Activated B cell treated with CpG ODN at 0.5 μM for 24 hours (primary cell): ENCODE results near the gene EXOG. TPM values are rescaled to one million over a fixed set of nuclear protein-coding genes. Genes with fewer than 3 reads are reported as not detected.

ENCODE experiments used
- ATAC-seq: fragments of 200-7000 bp; cut with Tn5 transposase; one replicate; pipeline ENCODE4 v1.10.0; 2021; ENCODE audit warnings: low read depth, mild to moderate bottlenecking, moderate library complexity
- CTCF ChIA-PET: fragments of 350-600 bp; sonication (Branson Sonifier 250); formaldehyde crosslinking; loops from one replicate; lab custom pipeline; 2021; ENCODE audit warnings: antibody characterized with exemption; lab: Charles Lee
- POLR2A ChIA-PET: fragments of 350-600 bp; sonication (Branson Sonifier 250); formaldehyde crosslinking; loops from one replicate; lab custom pipeline; 2021; ENCODE audit warnings: antibody characterized with exemption; lab: Charles Lee
- DNase-seq: peaks from one replicate; pipeline ENCODE4 v3.0.0; 2022
- H3K27ac Mint-ChIP-seq: one replicate; pipeline ENCODE4 v1.8.0; 2020; ENCODE audit warnings: mixed read lengths
- H3K27me3 Mint-ChIP-seq: one replicate; pipeline ENCODE4 v1.8.0; 2021; ENCODE audit warnings: mixed read lengths
- H3K36me3 Mint-ChIP-seq: one replicate; pipeline ENCODE4 v1.8.0; 2021; ENCODE audit warnings: low read depth, mixed read lengths
- H3K4me1 Mint-ChIP-seq: one replicate; pipeline ENCODE4 v1.8.0; 2021; ENCODE audit warnings: mixed read lengths
- H3K4me3 Mint-ChIP-seq: one replicate; pipeline ENCODE4 v1.8.0; 2020; ENCODE audit warnings: mild to moderate bottlenecking, mixed read lengths
- H3K9me3 Mint-ChIP-seq: one replicate; pipeline ENCODE4 v1.8.0; 2020; ENCODE audit warnings: mixed read lengths
- intact Hi-C: fragments of 100-400 bp; cut with micrococcal nuclease; formaldehyde crosslinking; loops from one replicate; pipeline ENCODE4 v1.15.1; 2024
- total RNA-seq: library from RNA; stranded (reverse); gene quantifications from 2 replicates; pipeline ENCODE4 v1.2.3, GENCODE V29; 2022
- TF ChIP-seq, protein P1 (sequence below): fragments of 200-600 bp; IDR thresholded peaks from one replicate; pipeline ENCODE4 v1.8.0; 2022; ENCODE audit warnings: antibody characterized with exemption, mild to moderate bottlenecking

Gene EXOG
- total RNA-seq, 1 donor from 2014 or later, result 32.3 TPM

DNA sequence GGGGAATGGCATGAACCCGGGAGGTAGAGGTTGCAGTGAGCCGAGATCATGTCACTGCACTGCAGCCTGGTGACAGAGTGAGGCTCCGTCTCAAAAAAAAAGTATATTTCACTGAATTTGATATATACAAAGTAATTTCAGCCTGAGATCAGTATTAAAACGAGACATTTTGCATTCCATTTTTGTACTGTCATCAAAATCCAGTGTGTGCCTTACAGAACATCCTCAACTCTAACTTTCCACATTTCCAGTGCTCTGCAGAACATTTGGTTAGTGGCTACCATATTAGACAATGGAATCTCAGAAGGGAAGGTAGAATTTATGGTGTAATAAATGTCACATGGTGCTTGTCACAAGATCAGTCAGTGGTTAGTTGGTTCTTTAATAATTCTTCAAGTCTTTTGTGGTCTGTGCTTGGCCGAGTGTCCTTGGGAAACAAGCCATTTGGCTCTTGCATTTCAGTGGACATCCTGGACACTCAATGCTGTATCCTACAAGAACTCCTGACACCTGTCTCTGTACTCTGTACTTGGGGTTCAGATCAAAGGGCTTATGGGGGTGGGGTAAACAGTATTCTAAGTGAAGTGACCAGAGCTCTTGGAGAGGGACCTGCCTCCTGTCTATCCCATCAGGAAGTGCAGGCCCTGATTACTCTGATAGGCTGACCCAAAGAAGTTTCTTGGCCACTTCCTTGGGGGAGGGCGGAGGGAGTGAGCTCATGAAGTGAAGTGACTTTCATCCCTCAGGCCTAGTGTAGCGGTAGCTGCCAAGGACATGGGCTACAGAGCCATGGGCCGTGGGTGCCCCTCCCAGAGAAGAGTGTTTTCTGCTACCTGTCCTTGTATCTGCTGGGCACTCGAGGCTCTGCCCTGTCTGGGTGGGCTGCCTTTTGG lies 38.8 kb upstream of the EXOG start:
- ATAC-seq (no peak), DNase-seq (no peak)
- Mint-ChIP-seq H3K9me3 (no peaks in the 10 kb centered on the region), H3K27me3 (peaks cover 10% of the 10 kb centered on the region), H3K27ac (no peak overlapping the region), H3K4me1 (peaks cover 14% of the 10 kb centered on the region), H3K4me3 (no peak overlapping the region), H3K36me3 (peaks cover 2% of the 10 kb centered on the region)
- intact Hi-C loops, result no loop called here
- POLR2A ChIA-PET, result no interaction called here
- TF ChIP-seq, protein P1, sequence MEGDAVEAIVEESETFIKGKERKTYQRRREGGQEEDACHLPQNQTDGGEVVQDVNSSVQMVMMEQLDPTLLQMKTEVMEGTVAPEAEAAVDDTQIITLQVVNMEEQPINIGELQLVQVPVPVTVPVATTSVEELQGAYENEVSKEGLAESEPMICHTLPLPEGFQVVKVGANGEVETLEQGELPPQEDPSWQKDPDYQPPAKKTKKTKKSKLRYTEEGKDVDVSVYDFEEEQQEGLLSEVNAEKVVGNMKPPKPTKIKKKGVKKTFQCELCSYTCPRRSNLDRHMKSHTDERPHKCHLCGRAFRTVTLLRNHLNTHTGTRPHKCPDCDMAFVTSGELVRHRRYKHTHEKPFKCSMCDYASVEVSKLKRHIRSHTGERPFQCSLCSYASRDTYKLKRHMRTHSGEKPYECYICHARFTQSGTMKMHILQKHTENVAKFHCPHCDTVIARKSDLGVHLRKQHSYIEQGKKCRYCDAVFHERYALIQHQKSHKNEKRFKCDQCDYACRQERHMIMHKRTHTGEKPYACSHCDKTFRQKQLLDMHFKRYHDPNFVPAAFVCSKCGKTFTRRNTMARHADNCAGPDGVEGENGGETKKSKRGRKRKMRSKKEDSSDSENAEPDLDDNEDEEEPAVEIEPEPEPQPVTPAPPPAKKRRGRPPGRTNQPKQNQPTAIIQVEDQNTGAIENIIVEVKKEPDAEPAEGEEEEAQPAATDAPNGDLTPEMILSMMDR, result no peak
- CTCF ChIA-PET, result no interaction called here

DNA sequence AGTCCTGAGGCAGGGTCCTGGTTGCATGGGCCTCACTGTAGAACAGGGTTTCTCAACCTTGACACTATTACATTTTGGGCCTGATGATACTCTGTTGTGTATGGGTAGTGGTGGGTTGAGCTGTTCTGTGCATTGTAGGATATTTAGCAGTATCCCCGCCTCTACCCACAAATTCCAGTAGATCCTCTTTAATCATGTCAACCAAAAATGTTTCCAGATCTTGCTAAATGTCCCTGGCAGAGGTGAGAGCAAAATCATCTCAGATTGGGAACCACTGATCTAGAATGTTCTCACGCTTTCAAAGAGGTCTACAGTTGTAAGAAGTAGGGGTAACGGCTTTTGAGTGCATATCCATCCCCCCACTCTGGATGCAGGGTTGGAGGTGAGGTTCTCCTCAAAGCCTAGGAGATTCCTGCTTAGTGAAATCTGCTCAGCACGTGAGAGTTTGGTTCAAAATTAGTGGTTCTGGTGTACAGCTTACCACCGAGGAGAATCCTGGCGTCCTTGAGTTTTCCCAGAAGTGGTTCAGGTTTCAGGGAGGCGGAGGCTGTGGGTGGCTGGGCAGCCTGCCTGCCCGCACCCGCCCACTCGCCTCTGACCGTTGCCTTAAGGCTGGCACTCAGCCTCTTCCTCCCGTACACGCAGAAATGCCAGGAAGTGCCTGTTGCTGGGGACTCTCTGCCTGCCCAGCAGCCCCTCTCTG lies 37.2 kb upstream of the EXOG start:
- TF ChIP-seq, protein P1, result no peak
- POLR2A ChIA-PET, result no interaction called here

DNA sequence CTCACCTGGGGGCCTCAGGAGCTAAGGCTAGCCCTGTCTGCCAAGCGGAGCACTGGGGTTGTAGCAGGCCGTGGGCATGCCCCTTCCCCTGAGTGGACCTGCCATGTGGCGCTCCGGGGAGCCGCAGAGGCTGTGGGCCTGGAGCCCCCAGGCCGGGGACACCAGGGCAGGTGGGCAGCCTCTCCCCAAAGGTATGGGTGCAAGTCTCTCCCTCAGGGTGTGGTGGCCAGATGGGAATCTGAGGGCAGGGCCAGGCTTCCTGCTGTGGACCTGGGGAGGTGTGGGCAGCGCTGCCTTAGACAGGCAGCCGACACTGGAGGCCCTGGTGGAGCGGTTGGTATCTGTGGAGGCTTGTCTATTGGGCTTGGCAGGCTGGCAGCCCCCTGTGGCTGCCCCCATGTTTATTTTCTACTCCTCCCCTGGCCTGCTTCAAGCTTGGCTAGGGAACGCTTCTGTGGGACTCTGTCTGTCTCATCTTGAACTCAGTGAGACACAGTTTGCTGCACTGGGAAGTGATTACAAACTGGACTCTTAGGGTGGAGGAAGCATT lies 36.6 kb upstream of the EXOG start:
- ChIA-PET POLR2A (no interaction called here), CTCF (no interaction called here)
- no peaks in the 10 kb centered on the region for H3K9me3 Mint-ChIP-seq
- H3K27ac Mint-ChIP-seq, result no peak overlapping the region
- no peak overlapping the region for H3K4me3 Mint-ChIP-seq
- no peak for DNase-seq
- ATAC-seq, result no peak
- peaks cover under 1% of the 10 kb centered on the region for H3K36me3 Mint-ChIP-seq
- intact Hi-C loops, result no loop called here
- peaks cover 3% of the 10 kb centered on the region for H3K27me3 Mint-ChIP-seq
- TF ChIP-seq, protein P1, result no peak
- peaks cover 3% of the 10 kb centered on the region for H3K4me1 Mint-ChIP-seq

More for the DNA sequence above, 37.2 kb upstream of the EXOG start:
- Mint-ChIP-seq H3K27me3 (peaks cover 5% of the 10 kb centered on the region), H3K9me3 (no peaks in the 10 kb centered on the region), H3K4me3 (no peak overlapping the region), H3K36me3 (peaks cover 2% of the 10 kb centered on the region), H3K27ac (no peak overlapping the region), H3K4me1 (peaks cover 6% of the 10 kb centered on the region)
- no peak for DNase-seq
- no peak for ATAC-seq
- intact Hi-C loops, result no loop called here
- CTCF ChIA-PET, result no interaction called here

DNA sequence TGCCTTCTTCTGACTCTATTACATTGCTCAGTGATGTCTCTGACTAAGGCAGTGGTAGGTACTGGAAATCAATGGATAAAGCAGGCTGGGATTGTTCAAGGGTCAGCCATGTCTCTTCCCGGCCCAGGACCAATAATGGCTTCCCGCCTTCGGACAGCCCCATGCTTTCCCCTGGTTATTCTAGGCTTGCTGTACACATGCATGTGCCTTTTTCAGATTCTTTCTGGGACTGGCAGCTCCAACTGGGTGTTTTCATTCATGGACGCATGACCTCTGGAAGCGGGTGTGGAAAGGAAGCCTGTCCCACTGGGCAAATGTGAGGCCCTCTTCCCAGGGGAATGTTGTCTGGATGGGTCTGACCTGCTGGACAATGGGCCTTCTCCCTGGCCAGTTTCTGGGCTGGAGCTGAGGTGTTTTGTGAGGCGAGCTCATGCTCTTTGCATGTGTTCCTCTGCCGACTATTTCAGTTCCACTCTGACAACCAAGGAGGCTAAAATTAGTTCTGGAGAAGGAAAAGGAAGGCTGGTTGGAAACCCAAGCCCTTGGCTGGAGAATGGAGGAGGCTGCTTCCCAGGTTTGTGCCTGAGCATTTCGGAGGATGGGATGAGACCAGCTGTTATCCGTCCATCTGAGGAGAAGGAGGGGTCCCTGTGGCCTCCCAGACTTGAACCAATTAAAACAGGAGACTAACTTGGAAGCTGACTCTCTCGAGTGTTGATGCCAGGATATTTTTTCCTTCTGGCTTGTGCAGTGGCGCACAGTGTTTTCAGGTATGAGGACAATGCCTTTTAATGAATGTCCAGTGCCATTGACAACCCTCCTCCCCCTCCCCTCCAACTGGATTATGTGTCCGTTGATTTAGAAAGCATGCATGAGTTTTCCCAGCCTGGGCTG lies 35.5 kb upstream of the EXOG start:
- POLR2A ChIA-PET, result no interaction called here
- intact Hi-C loops, result no loop called here
- H3K4me3 Mint-ChIP-seq, result no peak overlapping the region

More for the DNA sequence above, 35.5 kb upstream of the EXOG start:
- CTCF ChIA-PET, result no interaction called here
- Mint-ChIP-seq H3K36me3 (no peaks in the 10 kb centered on the region), H3K27ac (no peak overlapping the region), H3K9me3 (peaks cover 3% of the 10 kb centered on the region), H3K4me1 (no peaks in the 10 kb centered on the region), H3K27me3 (peaks cover 2% of the 10 kb centered on the region)
- ATAC-seq (no peak), DNase-seq (no peak)
- TF ChIP-seq, protein P1, result no peak
